Measurements from ENCODE around the gene SPESP1. TPM values are rescaled to one million over a fixed set of nuclear protein-coding genes. Genes with fewer than 3 reads are reported as not detected.
"Not testable (repeated sequence)": the region's sequence is repeated elsewhere in the genome, so short reads cannot be mapped to it uniquely, and the experiment has no call there.

Gene SPESP1
- total and polyA plus RNA-seq, 2 donors (not counting 1 experiment from before 2014, with no cell fraction given) = 4.6 to 6.4 TPM

DNA sequence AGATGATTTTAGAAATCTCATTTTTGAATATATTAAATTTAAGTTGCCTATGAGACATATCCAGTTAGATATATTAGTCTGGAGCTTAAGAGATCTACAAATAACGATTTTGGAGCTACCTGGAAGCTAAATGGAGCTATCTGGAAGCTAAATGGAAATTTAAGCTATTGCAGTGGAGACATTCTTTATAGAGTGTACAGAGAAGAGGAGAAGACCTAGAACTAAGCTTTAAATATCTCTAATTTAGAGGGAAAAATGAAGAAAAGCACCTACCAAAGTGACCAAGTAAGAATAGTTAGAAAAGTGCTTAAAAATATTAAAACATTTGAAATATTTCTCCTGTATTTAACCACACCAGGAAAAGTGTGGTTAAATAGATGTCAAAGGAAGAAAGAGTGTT lies 28.3 kb downstream of the SPESP1 start:
- DNase-seq (ENCODE audit: low read depth in 2 of 2) = no peak
- Histone ChIP-seq H3K4me3 (replicated peaks in 1 of 4; ENCODE audit: control extremely low read depth in 1 of 4, insufficient read depth in 1 of 4, low read depth in 3 of 4, low read length in 4 of 4) (no peak overlapping the region), H2AFZ (ENCODE audit: low read length) (no peak overlapping the region), H3K36me3 (ENCODE audit: control insufficient read depth, insufficient read depth, low read length) (no peaks in the 10 kb centered on the region), H3K9me3 (ENCODE audit: control insufficient read depth, insufficient read depth, low read depth, low read length) (no peaks in the 10 kb centered on the region), H3K9ac (ENCODE audit: insufficient read depth, low read length) (no peak overlapping the region), H3K27ac (ENCODE audit: insufficient read depth, low read length) (no peak overlapping the region), H3K4me1 (ENCODE audit: control insufficient read depth, extremely low read depth, insufficient read depth, low read length) (no peaks in the 10 kb centered on the region), H3K27me3 (ENCODE audit: control insufficient read depth, insufficient read depth, low read length) (no peaks in the 10 kb centered on the region), H3K4me2 (ENCODE audit: extremely low read depth, insufficient read depth, low read length) (no peak overlapping the region), H3K79me2 (ENCODE audit: control insufficient read depth, insufficient read depth, low read length) (no peaks in the 10 kb centered on the region), H4K20me1 (ENCODE audit: control insufficient read depth, extremely low read depth, insufficient read depth, low read length) (no peaks in the 10 kb centered on the region)
- TF ChIP-seq, protein P1, sequence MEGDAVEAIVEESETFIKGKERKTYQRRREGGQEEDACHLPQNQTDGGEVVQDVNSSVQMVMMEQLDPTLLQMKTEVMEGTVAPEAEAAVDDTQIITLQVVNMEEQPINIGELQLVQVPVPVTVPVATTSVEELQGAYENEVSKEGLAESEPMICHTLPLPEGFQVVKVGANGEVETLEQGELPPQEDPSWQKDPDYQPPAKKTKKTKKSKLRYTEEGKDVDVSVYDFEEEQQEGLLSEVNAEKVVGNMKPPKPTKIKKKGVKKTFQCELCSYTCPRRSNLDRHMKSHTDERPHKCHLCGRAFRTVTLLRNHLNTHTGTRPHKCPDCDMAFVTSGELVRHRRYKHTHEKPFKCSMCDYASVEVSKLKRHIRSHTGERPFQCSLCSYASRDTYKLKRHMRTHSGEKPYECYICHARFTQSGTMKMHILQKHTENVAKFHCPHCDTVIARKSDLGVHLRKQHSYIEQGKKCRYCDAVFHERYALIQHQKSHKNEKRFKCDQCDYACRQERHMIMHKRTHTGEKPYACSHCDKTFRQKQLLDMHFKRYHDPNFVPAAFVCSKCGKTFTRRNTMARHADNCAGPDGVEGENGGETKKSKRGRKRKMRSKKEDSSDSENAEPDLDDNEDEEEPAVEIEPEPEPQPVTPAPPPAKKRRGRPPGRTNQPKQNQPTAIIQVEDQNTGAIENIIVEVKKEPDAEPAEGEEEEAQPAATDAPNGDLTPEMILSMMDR (conservative IDR thresholded peaks at IDR 0.05 in 1 of 2, IDR thresholded peaks at IDR 0.05 in 1 of 2; ENCODE audit: low read depth in 1 of 2, low read length in 2 of 2) = no peak
- no peak for TF ChIP-seq EZH2 (IDR thresholded peaks at IDR 0.05; ENCODE audit: low read length, missing control alignments)

GRCh38 chr15:68962465-68962864 lies 32.1 kb downstream of the SPESP1 start:
- no peak overlapping the region for H3K9ac ChIP-seq (ENCODE audit: insufficient read depth, low read length)
- H4K20me1 ChIP-seq (ENCODE audit: control insufficient read depth, extremely low read depth, insufficient read depth, low read length) = no peaks in the 10 kb centered on the region
- H3K27me3 ChIP-seq (ENCODE audit: control insufficient read depth, insufficient read depth, low read length) = no peaks in the 10 kb centered on the region
- no peak overlapping the region for H2AFZ ChIP-seq (ENCODE audit: low read length)
- no peaks in the 10 kb centered on the region for H3K4me1 ChIP-seq (ENCODE audit: control insufficient read depth, extremely low read depth, insufficient read depth, low read length)
- no peak overlapping the region for H3K27ac ChIP-seq (ENCODE audit: insufficient read depth, low read length)
- H3K79me2 ChIP-seq (ENCODE audit: control insufficient read depth, insufficient read depth, low read length) = no peaks in the 10 kb centered on the region
- H3K4me3 ChIP-seq (replicated peaks in 1 of 4; ENCODE audit: control extremely low read depth in 1 of 4, insufficient read depth in 1 of 4, low read depth in 3 of 4, low read length in 4 of 4) = no peak overlapping the region
- no peaks in the 10 kb centered on the region for H3K36me3 ChIP-seq (ENCODE audit: control insufficient read depth, insufficient read depth, low read length)
- TF ChIP-seq EZH2 (IDR thresholded peaks at IDR 0.05; ENCODE audit: low read length, missing control alignments) = no peak
- TF ChIP-seq, protein P1 (conservative IDR thresholded peaks at IDR 0.05 in 1 of 2, IDR thresholded peaks at IDR 0.05 in 1 of 2; ENCODE audit: low read depth in 1 of 2, low read length in 2 of 2) = no peak
- no peaks in the 10 kb centered on the region for H3K9me3 ChIP-seq (ENCODE audit: control insufficient read depth, insufficient read depth, low read depth, low read length)
- no peak overlapping the region for H3K4me2 ChIP-seq (ENCODE audit: extremely low read depth, insufficient read depth, low read length)
- no peak for DNase-seq (ENCODE audit: low read depth in 2 of 2)

- not testable (repeated sequence) for H2AFZ ChIP-seq (ENCODE audit: low read length); H3K4me3 ChIP-seq (replicated peaks in 1 of 4; ENCODE audit: control extremely low read depth in 1 of 4, insufficient read depth in 1 of 4, low read depth in 3 of 4, low read length in 4 of 4); H4K20me1 ChIP-seq (ENCODE audit: control insufficient read depth, extremely low read depth, insufficient read depth, low read length)
Observed at GRCh38 chr15:68963719-68964118, 33.4 kb downstream of the SPESP1 start.

More at GRCh38 chr15:68963719-68964118, 33.4 kb downstream of the SPESP1 start:
- H3K27me3 ChIP-seq (ENCODE audit: control insufficient read depth, insufficient read depth, low read length); H3K79me2 ChIP-seq (ENCODE audit: control insufficient read depth, insufficient read depth, low read length); H3K4me2 ChIP-seq (ENCODE audit: extremely low read depth, insufficient read depth, low read length); H3K9ac ChIP-seq (ENCODE audit: insufficient read depth, low read length); H3K27ac ChIP-seq (ENCODE audit: insufficient read depth, low read length); DNase-seq (ENCODE audit: low read depth in 2 of 2); H3K9me3 ChIP-seq (ENCODE audit: control insufficient read depth, insufficient read depth, low read depth, low read length); H3K4me1 ChIP-seq (ENCODE audit: control insufficient read depth, extremely low read depth, insufficient read depth, low read length); H3K36me3 ChIP-seq (ENCODE audit: control insufficient read depth, insufficient read depth, low read length): not testable (repeated sequence)
